Jurkat, Clone E6-1 (cell line): ENCODE measurements around the gene COL8A1.

Source experiments
- DNase-seq: peaks from one replicate; pipeline ENCODE4 v3.0.0-alpha.2; 2011; ENCODE audit warnings: low read depth, low spot score
- H3K4me3 ChIP-seq: 2 replicates; pipeline ENCODE4 v1.5.1; 2011; ENCODE audit warnings: mild to moderate bottlenecking, low read length, control low read depth, moderate library complexity

COL8A1 gene

DNA sequence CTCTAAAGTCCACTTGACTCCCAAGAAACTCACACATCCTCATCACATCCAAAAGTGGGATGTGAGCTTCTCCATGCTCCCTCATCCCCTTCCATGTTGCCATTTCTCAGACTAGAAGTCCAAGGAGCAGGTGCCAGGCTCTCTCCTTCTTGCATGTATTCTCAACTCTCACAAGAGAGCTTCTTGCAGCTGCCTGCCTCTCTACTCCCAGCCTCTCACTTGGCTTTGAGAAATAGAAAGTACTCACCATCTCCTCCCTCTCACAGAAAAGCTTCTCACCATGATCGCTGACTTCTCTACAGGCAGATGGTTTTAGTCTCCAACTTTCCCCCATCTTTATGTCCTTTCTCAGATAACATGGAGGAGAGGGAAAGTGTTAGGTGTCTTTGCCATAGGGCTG lies 26.6 kb downstream of the COL8A1 start:
- no peak overlapping the region for H3K4me3 ChIP-seq
- DNase-seq, result no peak

DNA sequence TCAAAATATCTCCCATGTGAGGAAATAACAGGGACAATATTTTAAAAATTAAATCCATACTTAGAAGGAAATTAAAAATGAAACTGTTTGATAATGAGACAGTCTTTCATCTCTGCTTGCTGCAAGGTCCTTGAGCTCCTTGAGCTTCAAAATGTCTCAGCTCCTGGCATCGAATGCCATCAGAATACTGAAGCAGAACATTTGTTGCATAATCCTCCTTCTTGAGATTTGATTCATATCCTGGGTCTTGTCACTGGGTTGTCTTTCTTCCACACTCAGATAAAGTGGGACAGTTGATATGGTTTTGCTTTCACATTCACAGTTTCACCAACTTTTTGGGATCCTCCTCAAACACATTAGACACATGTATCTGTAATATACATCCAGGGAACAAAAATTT lies 27.8 kb downstream of the COL8A1 start:
- no peak for DNase-seq
- H3K4me3 ChIP-seq, result no peak overlapping the region

DNA sequence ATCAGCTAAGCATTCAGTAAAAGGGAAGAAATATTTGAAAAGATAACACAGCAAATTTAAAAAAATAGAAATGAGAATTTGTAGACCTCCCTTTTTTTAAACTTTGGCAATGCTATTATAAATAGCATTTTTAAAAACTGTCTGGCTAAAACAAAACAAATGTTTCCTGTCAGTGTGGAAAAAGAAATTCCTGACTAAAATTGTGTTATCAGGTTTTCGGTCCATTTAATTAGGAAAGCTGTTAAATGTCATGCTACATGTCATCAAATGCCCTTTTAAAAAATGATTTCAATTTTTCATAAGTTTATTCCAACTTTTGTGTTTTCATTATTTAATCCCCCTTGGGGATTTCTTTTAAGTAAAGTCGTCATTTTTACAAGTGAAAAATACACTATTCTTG lies 29.6 kb downstream of the COL8A1 start:
- DNase-seq, result no peak
- no peak overlapping the region for H3K4me3 ChIP-seq

DNA sequence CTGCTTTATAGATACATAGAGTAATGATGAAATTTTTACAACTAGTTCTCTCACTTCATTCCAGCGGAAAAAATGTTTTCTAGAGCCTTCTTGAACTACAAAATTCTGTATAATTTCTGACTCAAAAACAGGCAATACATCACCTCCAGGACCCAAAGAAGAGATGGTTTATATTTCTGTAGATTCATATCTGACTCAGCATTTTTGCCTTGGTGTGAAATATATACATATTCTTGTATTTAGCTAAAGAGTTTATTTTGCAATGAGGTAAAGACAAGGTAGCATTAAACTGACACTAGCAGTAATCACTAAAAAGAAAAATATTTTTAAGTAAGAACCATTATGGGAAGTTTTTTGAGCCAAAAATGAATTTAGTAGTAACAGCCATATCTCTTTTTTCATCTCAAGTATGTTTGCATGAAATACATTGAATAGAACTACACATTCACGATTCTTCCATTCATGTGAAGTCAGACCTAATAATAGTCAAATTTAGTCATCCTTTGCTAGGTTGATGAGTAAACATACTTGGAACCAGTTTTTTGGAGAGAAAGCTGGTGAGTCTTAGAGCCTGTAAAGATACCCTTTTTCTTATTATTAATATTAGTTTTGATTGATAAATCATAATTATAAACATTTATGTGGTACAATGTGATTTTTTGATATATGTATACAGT lies 31.6 kb downstream of the COL8A1 start:
- no peak for DNase-seq
- no peak overlapping the region for H3K4me3 ChIP-seq

DNA sequence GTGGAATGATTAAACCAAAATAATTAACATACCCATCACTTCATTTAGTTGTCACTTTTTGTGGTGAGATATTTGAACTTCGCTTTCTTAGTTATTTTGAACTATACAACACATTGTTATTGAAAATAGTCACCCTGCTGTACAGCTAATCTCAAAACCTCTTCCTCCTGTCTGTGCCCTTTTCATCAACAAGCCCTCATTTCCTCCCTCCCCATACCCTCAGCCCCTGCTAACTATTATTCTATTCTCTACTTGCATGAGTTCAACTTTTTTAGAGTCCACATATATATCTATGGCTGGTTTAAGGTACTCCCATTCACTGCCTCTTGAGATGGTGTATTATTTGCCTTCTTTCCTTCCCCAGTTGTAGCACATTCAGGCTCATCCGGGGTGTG lies 32.2 kb downstream of the COL8A1 start:
- no peak overlapping the region for H3K4me3 ChIP-seq
- no peak for DNase-seq

DNA sequence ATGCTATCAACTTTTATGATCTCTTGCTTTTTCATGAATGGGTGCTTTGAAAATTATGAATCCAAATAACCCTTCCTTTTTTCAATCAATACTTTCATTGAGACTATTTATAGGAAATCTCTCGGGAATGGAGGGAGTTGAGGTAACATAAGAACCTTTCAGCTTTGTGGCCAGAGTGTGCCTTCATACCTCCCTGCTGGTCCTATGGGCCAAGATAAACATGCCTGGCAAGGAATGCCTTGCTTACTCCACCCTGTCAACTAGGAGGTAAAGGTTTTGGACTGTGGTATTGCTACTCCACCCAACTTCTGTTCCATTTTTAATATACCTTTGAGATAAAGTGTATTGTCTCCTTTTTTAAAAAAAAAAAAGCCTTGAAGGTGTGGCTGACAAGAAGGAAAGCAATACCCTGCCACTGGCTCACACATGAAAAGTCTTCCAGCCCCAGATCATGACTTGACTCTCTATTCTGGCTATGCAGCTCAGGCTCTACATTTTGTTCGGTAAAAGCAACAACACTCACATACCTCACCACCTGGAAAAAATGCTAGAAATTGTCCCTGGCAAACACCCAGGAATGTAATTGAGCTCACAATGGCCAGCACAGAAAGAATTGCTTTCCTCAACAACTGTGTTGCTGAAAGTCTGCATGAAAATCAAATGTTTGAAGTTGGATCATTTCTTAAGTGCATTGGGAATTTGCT lies 35.8 kb downstream of the COL8A1 start:
- no peak for DNase-seq
- no peak overlapping the region for H3K4me3 ChIP-seq

DNA sequence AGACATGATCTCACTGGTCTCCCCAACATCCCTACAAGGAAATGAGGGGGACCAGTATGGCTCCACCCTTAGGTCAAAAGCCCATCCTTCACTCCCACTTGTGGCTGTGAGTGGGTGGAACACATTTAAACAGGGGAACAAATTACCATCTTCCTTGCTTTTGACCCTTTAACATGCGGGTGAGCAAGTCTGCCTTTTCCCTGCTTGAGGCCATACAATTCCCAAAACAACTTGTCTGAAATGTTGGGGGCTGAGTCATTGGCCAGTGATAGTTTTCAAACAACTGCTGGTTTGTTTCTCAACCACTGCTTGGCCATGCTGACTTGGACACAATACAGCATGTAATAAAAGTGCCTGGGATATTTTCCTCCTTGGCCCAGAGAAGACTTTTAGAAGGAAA lies 39.6 kb downstream of the COL8A1 start:
- no peak for DNase-seq
- no peak overlapping the region for H3K4me3 ChIP-seq

DNA sequence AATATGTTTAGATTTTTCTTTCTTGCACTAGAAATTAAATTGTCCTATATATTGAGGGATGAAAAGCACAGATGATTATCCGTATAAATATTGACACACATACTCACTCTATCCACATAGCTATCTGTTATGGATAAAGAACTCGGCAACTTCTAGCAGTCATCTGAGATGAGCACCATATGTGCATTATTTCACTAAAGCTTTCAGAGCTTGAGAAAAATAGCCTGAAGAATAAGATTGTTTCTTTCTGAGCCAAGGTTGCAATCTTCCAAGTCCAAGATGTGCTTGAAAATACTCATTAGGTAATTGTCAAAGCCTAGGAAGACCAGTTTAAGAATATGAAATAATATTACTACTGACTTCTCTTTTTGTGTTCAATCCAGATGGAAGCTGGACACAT lies 40.5 kb downstream of the COL8A1 start:
- H3K4me3 ChIP-seq, result no peak overlapping the region
- DNase-seq, result no peak

DNA sequence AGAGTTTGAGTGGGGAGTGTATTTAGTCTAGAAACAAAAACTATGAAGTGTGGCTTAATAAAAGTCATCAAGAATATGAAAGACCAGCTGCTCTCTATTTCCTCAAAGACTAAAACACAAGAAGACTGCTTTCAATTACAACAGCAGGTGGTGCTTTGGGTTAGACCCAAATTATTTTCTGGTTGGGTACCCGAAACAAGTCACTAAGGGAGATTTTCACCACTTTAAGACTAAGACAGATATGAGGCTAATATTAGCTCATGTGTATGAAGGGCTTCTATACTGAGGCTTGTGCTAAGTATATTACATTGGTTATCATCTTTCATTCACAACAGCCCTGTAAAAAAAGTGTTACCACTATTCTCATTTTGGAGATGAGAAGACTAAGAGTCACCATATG lies 43.1 kb downstream of the COL8A1 start:
- no peak for DNase-seq
- no peak overlapping the region for H3K4me3 ChIP-seq

DNA sequence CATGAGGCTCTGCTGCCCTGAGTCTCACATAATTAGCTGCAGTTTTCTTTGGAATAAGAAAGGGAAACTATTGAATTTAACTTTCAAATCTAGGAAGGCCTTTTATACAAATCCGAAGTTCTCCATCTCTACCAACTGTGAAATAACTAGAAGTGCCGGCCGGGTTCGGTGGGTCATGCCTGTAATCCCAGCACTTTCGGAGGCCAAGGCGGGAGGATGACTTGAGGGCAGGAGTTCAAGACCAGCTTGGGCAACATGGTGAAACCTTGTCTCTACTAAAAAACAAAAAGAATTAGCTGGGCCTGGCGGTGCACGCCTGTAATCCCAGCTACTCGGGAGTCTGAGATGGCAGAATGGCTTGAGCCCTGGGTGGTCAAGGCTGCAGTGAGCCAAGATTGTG lies 43.6 kb downstream of the COL8A1 start:
- DNase-seq, result no peak
- H3K4me3 ChIP-seq, result no peak overlapping the region

DNA sequence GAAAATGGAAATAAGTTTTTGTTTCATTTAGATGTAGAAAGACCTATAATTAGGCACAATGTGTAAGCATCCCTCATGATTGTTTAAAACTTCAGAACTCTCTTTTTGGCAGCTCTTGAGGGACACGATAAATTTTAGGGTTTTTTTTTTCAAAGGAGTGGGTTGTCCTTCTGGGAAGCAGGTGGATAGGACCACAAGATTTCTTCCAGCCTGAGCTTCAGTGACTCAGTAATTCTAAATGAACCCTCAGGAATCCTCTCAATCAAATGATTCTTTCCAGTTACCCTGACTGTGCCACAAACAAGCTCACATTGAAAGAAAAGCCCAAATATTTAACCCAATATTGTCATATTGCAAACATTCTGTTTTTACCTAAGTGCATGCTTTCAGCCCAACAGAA lies 45.1 kb downstream of the COL8A1 start:
- no peak overlapping the region for H3K4me3 ChIP-seq
- DNase-seq, result no peak

DNA sequence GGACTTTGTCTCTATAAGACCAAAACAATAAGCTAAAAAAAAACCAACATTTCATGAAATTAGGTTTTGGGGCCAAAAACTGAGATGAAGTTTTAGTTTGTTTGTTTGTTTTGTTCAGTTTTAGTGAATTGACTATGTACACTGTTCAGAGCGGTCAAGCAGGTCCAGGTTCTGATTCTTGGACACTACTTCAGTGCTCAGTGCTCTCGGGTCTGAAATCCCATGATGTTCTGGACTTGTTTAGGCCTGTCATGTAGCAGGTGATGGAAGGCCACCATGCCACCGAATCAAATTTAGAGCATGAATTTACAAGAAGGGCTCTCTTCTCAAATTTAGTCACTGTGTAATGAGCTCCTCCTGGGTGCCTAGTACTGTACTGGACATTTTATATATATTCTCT lies 45.5 kb downstream of the COL8A1 start:
- no peak overlapping the region for H3K4me3 ChIP-seq
- DNase-seq, result no peak

DNA sequence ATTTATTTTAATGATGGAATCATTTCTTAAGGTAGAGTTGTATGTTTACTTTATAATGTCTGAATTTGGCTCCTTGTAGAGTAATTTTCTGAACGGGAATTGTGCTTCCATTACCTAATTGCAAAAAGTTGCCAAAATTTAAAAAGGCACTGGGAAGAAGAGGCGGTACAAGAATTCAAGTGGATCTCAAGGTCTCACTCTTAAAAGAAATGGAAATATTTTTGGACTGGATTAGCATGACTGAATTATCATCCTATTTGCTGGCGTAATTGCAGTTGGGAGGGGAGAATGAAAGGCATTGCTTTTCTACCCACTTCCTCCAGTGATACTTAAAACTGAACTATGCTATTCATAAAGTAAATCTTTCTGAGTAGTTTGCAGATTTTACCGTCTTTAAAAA lies 46.2 kb downstream of the COL8A1 start:
- H3K4me3 ChIP-seq, result no peak overlapping the region

DNA sequence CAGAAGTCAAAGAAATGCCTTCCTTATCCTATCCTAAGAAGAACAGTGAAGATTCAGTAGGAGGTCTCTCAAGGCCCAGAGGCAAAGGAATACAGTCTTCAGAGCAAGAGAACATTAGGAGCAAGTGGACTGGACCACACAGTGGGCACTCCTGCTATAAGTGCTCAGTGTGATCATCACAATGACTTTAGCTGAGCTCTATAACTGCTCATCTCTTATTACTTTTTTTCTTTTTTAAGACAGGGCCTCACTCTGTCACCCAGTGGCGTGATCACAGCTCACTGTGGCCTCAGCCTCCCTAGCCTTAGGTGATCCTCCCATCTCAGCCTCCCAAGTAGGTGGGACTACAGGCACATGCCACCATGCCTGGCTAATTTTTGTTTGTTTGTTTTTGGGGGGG lies 48.1 kb downstream of the COL8A1 start:
- no peak overlapping the region for H3K4me3 ChIP-seq
- DNase-seq, result no peak

More for the DNA sequence above, 46.2 kb downstream of the COL8A1 start:
- no peak for DNase-seq

DNA sequence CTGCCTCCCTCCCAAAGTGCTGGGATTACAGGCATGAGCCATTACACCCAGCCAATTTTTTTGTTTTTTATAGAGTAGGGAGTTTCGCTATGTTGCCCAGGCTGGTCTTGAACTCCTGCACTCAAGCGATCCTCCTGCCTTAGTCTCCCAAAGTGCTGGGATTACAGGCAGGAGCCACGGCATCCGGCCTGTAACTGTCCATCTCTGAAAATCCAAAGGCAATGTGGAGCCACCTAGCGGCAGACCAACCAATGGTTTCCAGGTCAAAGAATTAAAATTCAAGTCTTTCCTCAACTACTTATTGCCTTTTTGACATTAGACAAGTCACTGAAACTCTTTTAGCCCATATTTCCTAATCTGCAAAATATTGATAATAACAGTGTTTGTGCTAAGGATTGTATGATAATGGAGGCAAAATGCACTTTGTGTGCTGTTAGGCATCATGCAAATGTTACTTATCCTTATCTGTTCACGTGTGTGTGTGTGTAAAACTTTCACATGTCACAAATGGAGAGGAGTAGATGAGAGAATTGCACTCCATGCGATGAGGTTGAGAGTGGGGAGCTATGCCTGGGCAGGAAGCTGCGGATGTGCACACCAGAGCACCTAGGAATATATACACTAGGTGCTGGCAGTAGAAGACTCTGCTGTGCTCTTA lies 48.7 kb downstream of the COL8A1 start:
- DNase-seq, result peak; percentile 21
- H3K4me3 ChIP-seq, result no peak overlapping the region

DNA sequence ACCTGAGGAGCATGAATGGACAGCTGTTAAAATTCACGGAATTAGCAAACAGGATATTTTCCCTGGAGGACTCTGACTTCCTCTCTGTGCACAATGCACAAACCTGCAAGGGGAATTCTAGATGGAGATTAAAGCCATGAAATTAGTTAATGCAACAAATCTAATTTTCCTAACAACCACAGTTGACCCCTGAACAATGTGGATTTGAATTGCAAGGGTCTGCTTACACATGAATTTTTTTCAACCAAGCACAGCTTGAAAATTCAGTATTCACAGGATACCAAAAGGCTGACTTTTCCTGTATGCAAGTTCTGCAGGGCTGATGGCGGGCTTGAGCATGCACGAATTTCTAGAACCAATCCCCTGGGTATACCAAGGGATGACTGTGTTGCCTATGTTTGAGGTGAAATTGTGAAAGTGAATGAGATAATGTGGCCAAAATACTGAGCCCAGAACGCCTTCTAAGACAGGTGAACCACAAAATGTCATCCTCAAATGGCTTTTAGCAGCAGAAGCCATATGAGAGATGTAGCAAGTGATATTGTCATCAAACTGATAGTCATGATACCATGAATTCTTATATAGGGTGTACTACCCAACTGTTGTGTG lies 52.5 kb downstream of the COL8A1 start:
- no peak for DNase-seq
- no peak overlapping the region for H3K4me3 ChIP-seq

DNA sequence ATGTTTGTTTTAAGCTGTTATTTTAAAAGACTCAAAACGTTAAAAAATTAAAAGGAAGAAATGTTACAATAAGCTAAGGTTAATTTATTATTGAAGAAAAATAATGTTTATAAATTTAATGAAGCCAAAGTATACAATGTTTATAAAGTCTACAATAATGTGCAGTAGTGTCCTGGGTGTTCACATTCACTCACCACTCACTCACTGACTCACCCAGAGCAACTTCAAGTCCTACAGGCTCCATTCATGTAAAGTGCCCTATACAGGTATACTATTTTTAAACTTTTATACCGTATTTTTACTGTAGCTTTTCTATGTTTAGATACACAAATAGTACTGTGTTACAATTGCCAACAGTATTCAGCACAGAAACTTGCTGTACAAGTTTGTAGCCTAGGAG lies 55.2 kb downstream of the COL8A1 start:
- H3K4me3 ChIP-seq, result no peak overlapping the region
- DNase-seq, result no peak

DNA sequence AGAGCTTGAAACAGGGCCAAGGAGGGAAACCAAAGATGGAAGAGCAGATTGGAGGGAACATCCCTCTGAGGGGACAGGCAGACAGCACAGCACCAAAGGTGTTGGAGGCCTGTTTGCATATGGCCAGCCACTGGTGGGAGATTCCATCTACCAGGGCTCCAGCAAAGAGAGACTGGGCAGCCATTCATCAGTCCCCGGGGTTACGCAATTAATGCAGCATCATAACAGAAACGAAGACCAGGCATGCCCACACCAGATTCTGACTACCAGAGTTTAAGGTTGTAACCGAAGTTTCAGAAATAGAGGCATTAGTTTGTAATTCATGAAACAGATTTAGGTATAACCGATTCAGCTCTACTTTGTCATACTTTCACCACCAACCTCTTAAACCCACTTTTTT lies 58.1 kb downstream of the COL8A1 start:
- no peak overlapping the region for H3K4me3 ChIP-seq
- DNase-seq, result no peak

DNA sequence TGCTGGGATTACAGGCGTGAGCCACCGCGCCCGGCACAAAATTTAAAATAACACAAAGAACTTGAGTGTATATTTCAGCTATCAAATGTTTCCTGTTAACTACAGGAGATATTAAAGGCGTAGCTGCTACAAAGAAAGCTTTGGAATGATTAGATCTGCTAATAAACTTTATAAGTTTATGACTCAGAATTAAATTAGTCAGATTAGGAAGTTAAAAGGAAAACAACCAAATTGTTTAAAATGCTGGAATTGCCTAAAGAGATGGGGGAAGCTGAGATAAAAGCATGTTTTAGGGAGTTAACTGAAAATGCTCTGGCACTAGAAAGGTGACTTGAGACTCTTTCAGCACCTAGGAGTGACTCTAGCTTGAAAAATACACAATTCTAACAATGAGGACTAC lies 58.9 kb downstream of the COL8A1 start:
- no peak for DNase-seq
- H3K4me3 ChIP-seq, result no peak overlapping the region

DNA sequence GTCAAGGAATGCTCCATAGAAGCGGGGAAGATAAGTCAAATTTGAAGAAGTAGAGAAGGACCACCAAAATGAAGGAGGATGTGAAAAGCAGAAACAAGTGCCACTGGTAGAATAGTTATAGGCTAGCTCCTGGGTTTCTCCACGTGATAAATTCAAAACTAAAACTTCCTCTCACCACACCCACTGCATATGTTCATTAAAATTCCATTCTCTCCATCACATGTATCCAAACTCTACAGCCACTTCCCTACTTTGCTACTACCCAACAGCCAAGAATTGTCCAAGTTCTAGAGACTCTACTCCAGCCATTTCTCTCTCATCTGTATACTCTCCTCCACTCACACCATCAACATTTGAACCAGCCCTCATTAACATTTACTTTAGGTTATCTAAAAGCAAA lies 60.5 kb downstream of the COL8A1 start:
- H3K4me3 ChIP-seq, result no peak overlapping the region
- no peak for DNase-seq
